Epithelial cell of proximal tubule (primary cell): ENCODE measurements around the gene NFKBIE. TPM values are rescaled to one million over a fixed set of nuclear protein-coding genes. Genes with fewer than 3 reads are reported as not detected.

ENCODE experiments used
- DNase-seq: peaks from one replicate; pipeline ENCODE4 v3.0.0-alpha.2; 2011; ENCODE audit warnings: low read depth
- H3K4me3 ChIP-seq: 2 replicates; pipeline ENCODE4 v1.5.1; 2011; ENCODE audit warnings: low read depth, mild to moderate bottlenecking, low read length
- CTCF ChIP-seq: conservative IDR thresholded peaks from 2 replicates; pipeline ENCODE4 v1.5.1; 2012; ENCODE audit warnings: low read depth, mild to moderate bottlenecking, low read length
- total RNA-seq: library from RNA; depleted of rRNA; stranded (reverse); fragments of >200 nt; gene quantifications from 2 replicates; pipeline ENCODE4 v1.2.3, GENCODE V29; 2015

NFKBIE gene
- total RNA-seq, 1 donor from 2014 or later: 131 TPM

- H3K4me3 ChIP-seq: no peak overlapping the region
- no peak for TF ChIP-seq CTCF
- no peak for DNase-seq
These were observed 29.8 kb upstream of the NFKBIE start for GRCh38 chr6:44294832-44295791.

GRCh38 chr6:44292661-44293365 is 27.5 kb upstream of the NFKBIE start:
- TF ChIP-seq CTCF: no peak
- H3K4me3 ChIP-seq: no peak overlapping the region
- no peak for DNase-seq

- DNase-seq: no peak
- TF ChIP-seq CTCF: no peak
- H3K4me3 ChIP-seq: no peak overlapping the region
These were observed 26.5 kb upstream of the NFKBIE start for GRCh38 chr6:44291841-44292240.

- no peak for DNase-seq
- no peak for TF ChIP-seq CTCF
- H3K4me3 ChIP-seq: no peak overlapping the region
These were observed 24.4 kb upstream of the NFKBIE start for GRCh38 chr6:44289726-44290260.

- DNase-seq: no peak
- no peak overlapping the region for H3K4me3 ChIP-seq
- no peak for TF ChIP-seq CTCF
These were observed 21.4 kb upstream of the NFKBIE start for GRCh38 chr6:44286747-44287146.

- no peak for DNase-seq
- TF ChIP-seq CTCF: no peak
- no peak overlapping the region for H3K4me3 ChIP-seq
These were observed 20.9 kb upstream of the NFKBIE start for GRCh38 chr6:44286285-44286565.
